ENCODE data around the gene PIWIL1.

- TF ChIP-seq CTCF (IDR thresholded peaks at IDR 0.05) (no peak), POLR2AphosphoS5 (IDR thresholded peaks at IDR 0.05) (no peak)
Measured at GRCh38 chr12:130384234-130384633, 46.5 kb downstream of the PIWIL1 start.

Data from gastroesophageal sphincter (tissue), 3 donors.